Colon (tissue), 2 donors: Measurements from ENCODE around the gene GSPT1.
"Not testable (repeated sequence)": the region's sequence is repeated elsewhere in the genome, so short reads cannot be mapped to it uniquely, and the experiment has no call there.

ENCODE experiments used
- FAIRE-seq: peaks from 2 replicates; lab custom pipeline; 2012; peaks lifted over from hg19 to GRCh38; lab: Jason Lieb, UNC
- donor health status: control.
- donor health status: control.

GSPT1 gene

GRCh38 chr16:11857161-11857560 is 58.6 kb downstream of the GSPT1 start:
- no peak for FAIRE-seq

- FAIRE-seq: no peak
Observed at GRCh38 chr16:11852092-11852809, 63.5 kb downstream of the GSPT1 start.

- FAIRE-seq: no peak
Observed at GRCh38 chr16:11851294-11852091, 64.3 kb downstream of the GSPT1 start, which contains the start of gene RSL1D1. TSS of gene RSL1D1 (minus strand) at chr16:11851542. CDS start at chr16:11851512, 30 bp downstream.

- FAIRE-seq: no peak
Observed at GRCh38 chr16:11848842-11849241, 66.9 kb downstream of the GSPT1 start.

GRCh38 chr16:11844499-11844898 is 71.3 kb downstream of the GSPT1 start:
- FAIRE-seq: no peak

GRCh38 chr16:11843861-11844260 is 71.9 kb downstream of the GSPT1 start:
- FAIRE-seq: no peak

- FAIRE-seq: no peak
Observed at GRCh38 chr16:11843206-11843605, 72.5 kb downstream of the GSPT1 start.

GRCh38 chr16:11841026-11841425 is 74.7 kb downstream of the GSPT1 start:
- no peak for FAIRE-seq

- FAIRE-seq: no peak
Observed at GRCh38 chr16:11836650-11837244, 79.0 kb downstream of the GSPT1 start.

- no peak for FAIRE-seq
Observed at GRCh38 chr16:11835891-11836649, 79.7 kb downstream of the GSPT1 start.

GRCh38 chr16:11835309-11835708 is 80.4 kb downstream of the GSPT1 start:
- no peak for FAIRE-seq

GRCh38 chr16:11833951-11834695 is 81.6 kb downstream of the GSPT1 start:
- FAIRE-seq: no peak

- no peak for FAIRE-seq
Observed at GRCh38 chr16:11828696-11829095, 87.1 kb downstream of the GSPT1 start.

GRCh38 chr16:11825520-11826165 is 90.1 kb downstream of the GSPT1 start:
- FAIRE-seq: not testable (repeated sequence)

GRCh38 chr16:11824362-11824761 is 91.4 kb downstream of the GSPT1 start:
- FAIRE-seq: no peak

- FAIRE-seq: not testable (repeated sequence)
Observed at GRCh38 chr16:11823645-11824044, 92.1 kb downstream of the GSPT1 start.

- no peak for FAIRE-seq
Observed at GRCh38 chr16:11819798-11820197, 96.0 kb downstream of the GSPT1 start.

- FAIRE-seq: not testable (repeated sequence)
Observed at GRCh38 chr16:11818970-11819369, 96.8 kb downstream of the GSPT1 start.
